ENCODE measurements around the gene TLCD4. TPM values are rescaled to one million over a fixed set of nuclear protein-coding genes. Genes with fewer than 3 reads are reported as not detected.
A peak's percentile ranks its signal among the peaks of the same experiment; 100 is the strongest.

The TLCD4 gene
- total and polyA plus RNA-seq, 2 of the 13 experiments (the other 11 are each of a cell fraction or from before 2014, with no cell fraction given): 4.7 to 14.5 TPM

DNA sequence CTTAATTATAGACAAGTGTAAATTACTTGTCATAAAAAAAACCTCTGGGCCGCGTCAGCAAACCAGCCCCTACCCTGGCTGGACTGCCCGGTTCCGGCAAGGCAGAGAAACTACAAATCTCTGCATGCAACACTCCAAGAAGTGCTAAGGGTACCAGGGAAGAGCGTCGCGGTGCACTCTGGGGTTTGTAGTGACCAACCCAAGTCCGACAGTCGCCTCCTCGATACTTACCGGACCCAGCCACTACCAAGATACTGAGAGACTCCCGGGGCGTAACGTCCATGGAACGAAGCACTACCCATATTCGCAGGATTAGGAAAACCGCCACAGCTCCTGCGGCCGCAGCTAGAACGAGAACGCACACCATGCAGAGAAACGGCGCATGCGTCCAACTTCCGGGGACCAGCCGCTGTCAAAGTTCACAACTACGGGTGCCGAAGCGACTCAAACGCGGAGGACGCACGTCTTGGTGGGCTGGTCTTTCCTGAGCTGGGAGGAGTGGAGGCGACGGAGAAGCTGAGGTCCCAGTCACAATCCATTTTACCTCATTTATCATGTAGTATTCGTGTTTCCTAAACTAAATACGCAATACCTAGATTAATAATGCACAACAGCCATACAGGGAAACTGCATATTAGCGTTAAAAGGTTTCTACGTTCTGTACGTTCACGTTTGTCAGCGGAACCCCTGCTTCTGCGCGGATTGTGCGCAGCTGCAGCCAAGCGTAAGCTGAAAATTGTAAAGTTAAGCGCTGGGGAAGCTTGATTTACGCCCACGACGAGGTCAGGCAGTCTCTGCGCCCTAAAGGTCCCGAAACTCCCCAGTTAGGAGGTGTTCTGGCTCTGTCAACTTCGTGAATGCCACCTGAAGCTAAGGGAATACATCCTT, 44.4 kb upstream of the TLCD4 start, which contains the start of gene ALG14 (continued):
- TF ChIP-seq, protein P1, sequence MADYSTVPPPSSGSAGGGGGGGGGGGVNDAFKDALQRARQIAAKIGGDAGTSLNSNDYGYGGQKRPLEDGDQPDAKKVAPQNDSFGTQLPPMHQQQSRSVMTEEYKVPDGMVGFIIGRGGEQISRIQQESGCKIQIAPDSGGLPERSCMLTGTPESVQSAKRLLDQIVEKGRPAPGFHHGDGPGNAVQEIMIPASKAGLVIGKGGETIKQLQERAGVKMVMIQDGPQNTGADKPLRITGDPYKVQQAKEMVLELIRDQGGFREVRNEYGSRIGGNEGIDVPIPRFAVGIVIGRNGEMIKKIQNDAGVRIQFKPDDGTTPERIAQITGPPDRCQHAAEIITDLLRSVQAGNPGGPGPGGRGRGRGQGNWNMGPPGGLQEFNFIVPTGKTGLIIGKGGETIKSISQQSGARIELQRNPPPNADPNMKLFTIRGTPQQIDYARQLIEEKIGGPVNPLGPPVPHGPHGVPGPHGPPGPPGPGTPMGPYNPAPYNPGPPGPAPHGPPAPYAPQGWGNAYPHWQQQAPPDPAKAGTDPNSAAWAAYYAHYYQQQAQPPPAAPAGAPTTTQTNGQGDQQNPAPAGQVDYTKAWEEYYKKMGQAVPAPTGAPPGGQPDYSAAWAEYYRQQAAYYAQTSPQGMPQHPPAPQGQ (CRISPR knock-in tag; IDR thresholded peaks at IDR 0.05; ENCODE audit: borderline replicate concordance): no peak
- TF ChIP-seq ZNF343 (CRISPR knock-in tag; IDR thresholded peaks at IDR 0.05) (peak; percentile 61; the same call in 1 of the 2 replicates), ZNF709 (CRISPR knock-in tag; IDR thresholded peaks at IDR 0.05) (0 out of 2 replicates have a peak, but pooled peaks have one; percentile 55), SRY (CRISPR knock-in tag; IDR thresholded peaks at IDR 0.05) (peak; percentile 77; the same call in 1 of the 2 replicates), ZNF619 (CRISPR knock-in tag; IDR thresholded peaks at IDR 0.05) (peak; percentile 60; the same call in 1 of the 2 replicates), ZNF207 (IDR thresholded peaks at IDR 0.05; ENCODE audit: borderline replicate concordance) (no peak), ZNF143 (CRISPR knock-in tag; IDR thresholded peaks at IDR 0.05) (peak; percentile 95), ZNF121 (CRISPR knock-in tag; IDR thresholded peaks at IDR 0.05) (no peak), KLF12 (CRISPR knock-in tag; IDR thresholded peaks at IDR 0.05; ENCODE audit: borderline replicate concordance) (peak; percentile 58; the same call in 1 of the 2 replicates), ZNF329 (CRISPR knock-in tag; IDR thresholded peaks at IDR 0.05; ENCODE audit: low read depth) (no peak), RBM39 (IDR thresholded peaks at IDR 0.05; ENCODE audit: low read depth, low read length, poor library complexity, severe bottlenecking) (peak; percentile 37), HMG20B (CRISPR knock-in tag; conservative IDR thresholded peaks at IDR 0.05) (no peak), ARHGAP35 (CRISPR knock-in tag; IDR thresholded peaks at IDR 0.05; ENCODE audit: borderline replicate concordance) (no peak), SOX6 (IDR thresholded peaks at IDR 0.05) (no peak), SOX6 (CRISPR knock-in tag; IDR thresholded peaks at IDR 0.05) (no peak), ELF3 (CRISPR knock-in tag; IDR thresholded peaks at IDR 0.05) (peak; percentile 75), SMAD3 (CRISPR knock-in tag; IDR thresholded peaks at IDR 0.05) (peak; percentile 68; the same call in 1 of the 2 replicates), TBP (CRISPR knock-in tag; IDR thresholded peaks at IDR 0.05) (no peak), BRCA1 (CRISPR knock-in tag; IDR thresholded peaks at IDR 0.05) (no peak; the same call in 1 of the 2 replicates)
- TF ChIP-seq, protein P2, sequence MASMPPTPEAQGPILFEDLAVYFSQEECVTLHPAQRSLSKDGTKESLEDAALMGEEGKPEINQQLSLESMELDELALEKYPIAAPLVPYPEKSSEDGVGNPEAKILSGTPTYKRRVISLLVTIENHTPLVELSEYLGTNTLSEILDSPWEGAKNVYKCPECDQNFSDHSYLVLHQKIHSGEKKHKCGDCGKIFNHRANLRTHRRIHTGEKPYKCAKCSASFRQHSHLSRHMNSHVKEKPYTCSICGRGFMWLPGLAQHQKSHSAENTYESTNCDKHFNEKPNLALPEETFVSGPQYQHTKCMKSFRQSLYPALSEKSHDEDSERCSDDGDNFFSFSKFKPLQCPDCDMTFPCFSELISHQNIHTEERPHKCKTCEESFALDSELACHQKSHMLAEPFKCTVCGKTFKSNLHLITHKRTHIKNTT (CRISPR knock-in tag; IDR thresholded peaks at IDR 0.05): no peak
- TF ChIP-seq, protein P3, sequence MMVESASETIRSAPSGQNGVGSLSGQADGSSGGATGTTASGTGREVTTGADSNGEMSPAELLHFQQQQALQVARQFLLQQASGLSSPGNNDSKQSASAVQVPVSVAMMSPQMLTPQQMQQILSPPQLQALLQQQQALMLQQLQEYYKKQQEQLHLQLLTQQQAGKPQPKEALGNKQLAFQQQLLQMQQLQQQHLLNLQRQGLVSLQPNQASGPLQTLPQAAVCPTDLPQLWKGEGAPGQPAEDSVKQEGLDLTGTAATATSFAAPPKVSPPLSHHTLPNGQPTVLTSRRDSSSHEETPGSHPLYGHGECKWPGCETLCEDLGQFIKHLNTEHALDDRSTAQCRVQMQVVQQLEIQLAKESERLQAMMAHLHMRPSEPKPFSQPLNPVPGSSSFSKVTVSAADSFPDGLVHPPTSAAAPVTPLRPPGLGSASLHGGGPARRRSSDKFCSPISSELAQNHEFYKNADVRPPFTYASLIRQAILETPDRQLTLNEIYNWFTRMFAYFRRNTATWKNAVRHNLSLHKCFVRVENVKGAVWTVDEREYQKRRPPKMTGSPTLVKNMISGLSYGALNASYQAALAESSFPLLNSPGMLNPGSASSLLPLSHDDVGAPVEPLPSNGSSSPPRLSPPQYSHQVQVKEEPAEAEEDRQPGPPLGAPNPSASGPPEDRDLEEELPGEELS (CRISPR knock-in tag; IDR thresholded peaks at IDR 0.05): 0 out of 2 replicates have a peak, but pooled peaks have one; percentile 24
- TF ChIP-seq, protein P4, sequence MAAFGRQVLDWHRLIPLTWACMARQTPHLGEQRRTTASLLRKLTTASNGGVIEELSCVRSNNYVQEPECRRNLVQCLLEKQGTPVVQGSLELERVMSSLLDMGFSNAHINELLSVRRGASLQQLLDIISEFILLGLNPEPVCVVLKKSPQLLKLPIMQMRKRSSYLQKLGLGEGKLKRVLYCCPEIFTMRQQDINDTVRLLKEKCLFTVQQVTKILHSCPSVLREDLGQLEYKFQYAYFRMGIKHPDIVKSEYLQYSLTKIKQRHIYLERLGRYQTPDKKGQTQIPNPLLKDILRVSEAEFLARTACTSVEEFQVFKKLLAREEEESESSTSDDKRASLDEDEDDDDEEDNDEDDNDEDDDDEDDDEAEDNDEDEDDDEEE (CRISPR knock-in tag; IDR thresholded peaks at IDR 0.05): no peak
- TF ChIP-seq, protein P5, sequence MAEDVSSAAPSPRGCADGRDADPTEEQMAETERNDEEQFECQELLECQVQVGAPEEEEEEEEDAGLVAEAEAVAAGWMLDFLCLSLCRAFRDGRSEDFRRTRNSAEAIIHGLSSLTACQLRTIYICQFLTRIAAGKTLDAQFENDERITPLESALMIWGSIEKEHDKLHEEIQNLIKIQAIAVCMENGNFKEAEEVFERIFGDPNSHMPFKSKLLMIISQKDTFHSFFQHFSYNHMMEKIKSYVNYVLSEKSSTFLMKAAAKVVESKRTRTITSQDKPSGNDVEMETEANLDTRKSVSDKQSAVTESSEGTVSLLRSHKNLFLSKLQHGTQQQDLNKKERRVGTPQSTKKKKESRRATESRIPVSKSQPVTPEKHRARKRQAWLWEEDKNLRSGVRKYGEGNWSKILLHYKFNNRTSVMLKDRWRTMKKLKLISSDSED (CRISPR knock-in tag; IDR thresholded peaks at IDR 0.05): no peak
